GM12878 (cell line): ENCODE data around the gene SLC35E2B.
"Not testable (repeated sequence)": the region's sequence is repeated elsewhere in the genome, so short reads cannot be mapped to it uniquely, and the experiment has no call there.

Experiments used
- EP300 ChIP-seq, 2 experiments: fragments of 150-350 bp in 1 of 2; IDR thresholded peaks; 2 replicates each; pipeline ENCODE4 v1.6.1; 2011 to 2012; ENCODE audit warnings: low read depth in 2 of 2, low read length in 2 of 2, borderline replicate concordance in 1 of 2, improper control_type of control experiment in 1 of 2, inconsistent platforms in 1 of 2; ENCODE audit not compliant: control insufficient read depth in 1 of 2
- FOS ChIP-seq: IDR thresholded peaks from 3 replicates; pipeline ENCODE4 v1.6.1; 2011; ENCODE audit warnings: borderline replicate concordance; ENCODE audit not compliant: insufficient read length; ENCODE audit errors: extremely low read depth
- NR2C2 ChIP-seq: IDR thresholded peaks from 2 replicates; pipeline ENCODE4 v1.6.1; 2011; ENCODE audit warnings: borderline replicate concordance, low read depth; ENCODE audit not compliant: control insufficient read depth, insufficient read length
- SRF ChIP-seq, 2 experiments: IDR thresholded peaks; 2 replicates each; pipeline ENCODE4 v1.6.1; 2011; ENCODE audit warnings: low read depth in 2 of 2, low read length in 2 of 2, mild to moderate bottlenecking in 1 of 2, moderate library complexity in 1 of 2
- YY1 ChIP-seq: IDR thresholded peaks from 2 replicates; pipeline ENCODE4 v1.6.1; 2011; ENCODE audit warnings: low read depth, mild to moderate bottlenecking, low read length
- TF ChIP-seq, protein P1 (sequence below): fragments of 450-650 bp; IDR thresholded peaks from 2 replicates; pipeline ENCODE4 v1.6.1; 2014; ENCODE audit warnings: mild to moderate bottlenecking
- TF ChIP-seq, protein P2 (sequence below), 3 experiments: IDR thresholded peaks in 2 of 3; conservative IDR thresholded peaks in 1 of 3; 2 replicates each; pipeline ENCODE4 v1.5.1; 2011; ENCODE audit warnings: low read depth in 3 of 3, low read length in 3 of 3, mild to moderate bottlenecking in 3 of 3, control low read depth in 2 of 3, moderate library complexity in 2 of 3, inconsistent platforms in 1 of 3, mixed read lengths in 1 of 3; ENCODE audit not compliant: control insufficient read depth in 2 of 3, insufficient read depth in 1 of 3; ENCODE audit errors: extremely low read depth in 1 of 3

DNA sequence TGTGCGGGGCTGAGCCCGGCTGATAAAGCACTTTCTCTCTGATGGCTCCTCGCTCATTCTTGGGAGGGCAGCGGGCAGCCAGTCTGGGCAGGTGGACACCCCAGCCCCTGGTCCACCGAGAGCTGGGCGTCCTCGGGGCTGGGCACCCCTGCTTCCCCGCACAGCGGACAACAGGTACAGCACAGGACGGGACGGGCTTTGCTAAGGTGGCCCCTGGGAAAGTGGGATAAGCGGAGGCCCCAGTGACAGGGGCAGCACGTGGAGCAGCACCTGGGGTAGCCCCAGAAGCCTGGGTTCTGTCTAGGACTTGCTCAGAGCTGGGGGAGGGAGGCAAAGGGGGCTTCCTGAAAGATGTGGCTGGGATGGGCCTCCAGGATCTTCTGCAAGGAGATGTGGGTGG lies 58.0 kb downstream of the SLC35E2B start:
- not testable (repeated sequence) for TF ChIP-seq EP300 (IDR thresholded peaks at IDR 0.05; ENCODE audit: borderline replicate concordance in 1 of 2, control insufficient read depth in 1 of 2, low read depth in 2 of 2, low read length in 2 of 2); YY1; NR2C2; SRF (IDR thresholded peaks at IDR 0.05; ENCODE audit: low read depth in 2 of 2, low read length in 2 of 2); FOS
- TF ChIP-seq, protein P1, sequence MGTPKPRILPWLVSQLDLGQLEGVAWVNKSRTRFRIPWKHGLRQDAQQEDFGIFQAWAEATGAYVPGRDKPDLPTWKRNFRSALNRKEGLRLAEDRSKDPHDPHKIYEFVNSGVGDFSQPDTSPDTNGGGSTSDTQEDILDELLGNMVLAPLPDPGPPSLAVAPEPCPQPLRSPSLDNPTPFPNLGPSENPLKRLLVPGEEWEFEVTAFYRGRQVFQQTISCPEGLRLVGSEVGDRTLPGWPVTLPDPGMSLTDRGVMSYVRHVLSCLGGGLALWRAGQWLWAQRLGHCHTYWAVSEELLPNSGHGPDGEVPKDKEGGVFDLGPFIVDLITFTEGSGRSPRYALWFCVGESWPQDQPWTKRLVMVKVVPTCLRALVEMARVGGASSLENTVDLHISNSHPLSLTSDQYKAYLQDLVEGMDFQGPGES = not testable (repeated sequence)
- TF ChIP-seq, protein P2, sequence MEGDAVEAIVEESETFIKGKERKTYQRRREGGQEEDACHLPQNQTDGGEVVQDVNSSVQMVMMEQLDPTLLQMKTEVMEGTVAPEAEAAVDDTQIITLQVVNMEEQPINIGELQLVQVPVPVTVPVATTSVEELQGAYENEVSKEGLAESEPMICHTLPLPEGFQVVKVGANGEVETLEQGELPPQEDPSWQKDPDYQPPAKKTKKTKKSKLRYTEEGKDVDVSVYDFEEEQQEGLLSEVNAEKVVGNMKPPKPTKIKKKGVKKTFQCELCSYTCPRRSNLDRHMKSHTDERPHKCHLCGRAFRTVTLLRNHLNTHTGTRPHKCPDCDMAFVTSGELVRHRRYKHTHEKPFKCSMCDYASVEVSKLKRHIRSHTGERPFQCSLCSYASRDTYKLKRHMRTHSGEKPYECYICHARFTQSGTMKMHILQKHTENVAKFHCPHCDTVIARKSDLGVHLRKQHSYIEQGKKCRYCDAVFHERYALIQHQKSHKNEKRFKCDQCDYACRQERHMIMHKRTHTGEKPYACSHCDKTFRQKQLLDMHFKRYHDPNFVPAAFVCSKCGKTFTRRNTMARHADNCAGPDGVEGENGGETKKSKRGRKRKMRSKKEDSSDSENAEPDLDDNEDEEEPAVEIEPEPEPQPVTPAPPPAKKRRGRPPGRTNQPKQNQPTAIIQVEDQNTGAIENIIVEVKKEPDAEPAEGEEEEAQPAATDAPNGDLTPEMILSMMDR (IDR thresholded peaks at IDR 0.05 in 2 of 3, conservative IDR thresholded peaks at IDR 0.05 in 1 of 3; ENCODE audit: control insufficient read depth in 2 of 3, extremely low read depth in 1 of 3, insufficient read depth in 1 of 3, low read depth in 3 of 3, low read length in 3 of 3) = not testable (repeated sequence)
